Psoas muscle (tissue), 8 donors: ENCODE measurements around the gene KRTAP10-12. TPM values are rescaled to one million over a fixed set of nuclear protein-coding genes. Genes with fewer than 3 reads are reported as not detected.
A peak's percentile ranks its signal among the peaks of the same experiment; 100 is the strongest.

Source experiments
- ATAC-seq, 4 donors: fragments of 200-7000 bp; cut with Tn5 transposase; one replicate each; pipeline ENCODE4 v1.9.1; 2020; ENCODE audit warnings: moderate library complexity in 3 of 4, mild to moderate bottlenecking in 2 of 4
- DNase-seq, 2 donors: peaks; one replicate each; pipeline ENCODE4 v3.0.0-alpha.2; 2020
- H3K27ac ChIP-seq: fragments of 200-600 bp; one replicate; pipeline ENCODE4 v1.8.0; 2022
- H3K27me3 ChIP-seq, 3 donors: fragments of 200-600 bp in 1 of 3; one replicate each; pipeline versions ENCODE4 v1.6.1 to v1.8.0; 2013 to 2022; ENCODE audit warnings: low read length in 2 of 3, mild to moderate bottlenecking in 2 of 3, moderate library complexity in 1 of 3; ENCODE audit not compliant: insufficient read depth in 3 of 3
- H3K36me3 ChIP-seq, 2 donors: fragments of 200-600 bp in 1 of 2; one replicate each; pipeline versions ENCODE4 v1.6.1 to v1.8.0; 2013 to 2022; ENCODE audit warnings: low read depth in 1 of 2, mild to moderate bottlenecking in 1 of 2, moderate library complexity in 1 of 2; ENCODE audit not compliant: insufficient read depth in 1 of 2
- H3K4me1 ChIP-seq: fragments of 200-600 bp; one replicate; pipeline ENCODE4 v1.8.0; 2022
- H3K4me3 ChIP-seq: fragments of 200-600 bp; one replicate; pipeline ENCODE4 v1.8.0; 2022; ENCODE audit warnings: mild to moderate bottlenecking
- H3K9me3 ChIP-seq: fragments of 200-600 bp; one replicate; pipeline ENCODE4 v1.8.0; 2022
- CTCF ChIP-seq: fragments of 200-600 bp; IDR thresholded peaks from one replicate; pipeline ENCODE4 v1.8.0; 2022; ENCODE audit warnings: antibody characterized with exemption
- WGBS, 3 donors: extraction: QIAGEN DNeasy Blood & Tissue Kit; methylation state at CpG; one replicate each; pipeline versions ENCODE4 v1.1.6 to v1.1.7; 2013; 5-methylcytosine and 5-hydroxymethylcytosine counted together
- intact Hi-C, 2 donors: fragments of 100-400 bp; cut with DNase I; formaldehyde crosslinking; loops; one replicate each; pipeline versions ENCODE4 v1.11.0 to v1.14.2; 2022
- polyA plus RNA-seq, 3 donors: library from polyadenylated mRNA; stranded (reverse); fragments of 200-250 nt; gene quantifications; one replicate each; pipeline ENCODE4 v1.2.3, GENCODE V29; 2013
- total RNA-seq, 4 donors: library from RNA; stranded (reverse); fragmentation: NEBNext Ultra II Directional in 2 of 4; extraction: Animal tissue kit (Norgen Biotek cat#: 25700) in 2 of 4; gene quantifications; one replicate each; pipeline versions ENCODE4 v1.2.1 to v1.2.4, GENCODE V29; 2021 to 2023
- donor health status: healthy with polysubstance abuse.
- donor health status: DM: no; HTN: no; CAD: no; lungs with moderate emphysema.
- donor health status: Bipolar disorder and iron deficiency.
- donor health status: healthy.
- donor health status: DM: yes; HTN: yes; CAD: no.
- donor health status: DM: no; HTN: no; CAD: no.
- donor health status: DM: no; HTN: no; CAD: no.
- donor health status: DM: yes; HTN: yes; CAD: no.

Gene KRTAP10-12
- total and polyA plus RNA-seq, 7 donors, result not detected

GRCh38 chr21:44697811-44698734 is 1.1 kb downstream of the KRTAP10-12 start:
- peaks cover 5 to 62% (median 28%) of the 10 kb centered on the region in 3 donors for H3K27me3 ChIP-seq
- 15 to 27% (median 21%) methylated on average over 34 to 35 of the region's 35 CpGs for WGBS, 3 donors
- ATAC-seq, result no peak

DNA sequence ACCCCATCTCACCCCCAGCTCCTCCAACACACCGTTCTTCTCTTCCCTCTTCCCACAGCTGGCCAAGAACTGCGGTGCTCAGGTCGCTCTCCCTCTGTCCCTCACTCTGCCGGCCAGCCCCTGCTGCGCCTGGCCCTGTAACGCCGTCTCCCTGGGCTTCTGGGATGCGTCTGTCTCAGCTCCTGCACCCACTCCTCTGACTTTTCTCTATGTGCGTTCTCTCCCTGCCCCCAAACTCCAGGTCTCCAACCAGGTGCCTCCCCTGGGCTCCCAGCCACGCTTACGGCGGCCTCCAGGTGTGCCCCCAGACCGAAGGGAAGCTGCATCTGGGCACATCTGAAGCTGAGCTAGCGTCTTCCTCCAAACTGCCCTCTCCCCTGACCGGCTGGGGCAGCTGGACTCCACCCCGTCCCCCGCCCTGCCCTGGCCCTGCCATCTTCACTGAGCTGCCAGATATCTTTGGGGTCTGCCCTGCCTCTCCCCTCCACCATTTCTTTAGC is 2.6 kb downstream of the KRTAP10-12 start:
- ATAC-seq, result no peak
- intact Hi-C loops, result no loop called here
- Histone ChIP-seq H3K36me3 (no peaks in the 10 kb centered on the region), H3K9me3 (peaks cover under 1% of the 10 kb centered on the region), H3K27ac (no peak overlapping the region), H3K27me3 (peaks cover 5 to 77% (median 34%) of the 10 kb centered on the region in 3 donors), H3K4me1 (no peaks in the 10 kb centered on the region), H3K4me3 (no peak overlapping the region)
- 45 to 47% (median 45%) methylated on average over 17 of the region's 17 CpGs for WGBS, 3 donors
- TF ChIP-seq CTCF, result no peak
- peak in 1 of 2 donors; percentile 48 for DNase-seq

More at GRCh38 chr21:44697811-44698734, 1.1 kb downstream of the KRTAP10-12 start:
- Histone ChIP-seq H3K4me1 (no peaks in the 10 kb centered on the region), H3K27ac (no peak overlapping the region), H3K4me3 (no peak overlapping the region), H3K36me3 (no peaks in the 10 kb centered on the region), H3K9me3 (peaks cover 15% of the 10 kb centered on the region)
- DNase-seq, result no peak
- TF ChIP-seq CTCF, result no peak
- intact Hi-C loops, result no loop called here

GRCh38 chr21:44700101-44701022 is 3.4 kb downstream of the KRTAP10-12 start:
- TF ChIP-seq CTCF, result no peak
- DNase-seq, result no peak
- Histone ChIP-seq H3K27me3 (peaks cover 5 to 84% (median 36%) of the 10 kb centered on the region in 3 donors), H3K36me3 (no peaks in the 10 kb centered on the region), H3K4me3 (no peak overlapping the region), H3K9me3 (no peaks in the 10 kb centered on the region), H3K4me1 (no peaks in the 10 kb centered on the region), H3K27ac (no peak overlapping the region)
- intact Hi-C loops, result no loop called here
- 38 to 47% (median 43%) methylated on average over 21 of the region's 21 CpGs for WGBS, 3 donors
- no peak for ATAC-seq

GRCh38 chr21:44701023-44701400 is 4.0 kb downstream of the KRTAP10-12 start:
- no peak for ATAC-seq
- H3K27me3 ChIP-seq, result peaks cover 5 to 87% (median 36%) of the 10 kb centered on the region in 3 donors
- intact Hi-C loops, result no loop called here
- H3K4me3 ChIP-seq, result no peak overlapping the region
- 47 to 57% (median 50%) methylated on average over 14 of the region's 14 CpGs for WGBS, 3 donors
- H3K27ac ChIP-seq, result no peak overlapping the region
- no peaks in the 10 kb centered on the region for H3K9me3 ChIP-seq
- TF ChIP-seq CTCF, result no peak
- no peak for DNase-seq
- H3K4me1 ChIP-seq, result no peaks in the 10 kb centered on the region
- no peaks in the 10 kb centered on the region for H3K36me3 ChIP-seq
